WTC11 (cell line): ENCODE results near the gene GABRB2.

ENCODE experiments used
- CREB1 ChIP-seq: sonication (generic); formaldehyde crosslinking; IDR thresholded peaks from 2 replicates; pipeline ENCODE4 v1.8.0; 2023; ENCODE audit warnings: mild to moderate bottlenecking, missing genetic modification reagents
- ESRRA ChIP-seq: sonication (generic); formaldehyde crosslinking; IDR thresholded peaks from 2 replicates; pipeline ENCODE4 v1.8.1; 2022; ENCODE audit warnings: mild to moderate bottlenecking, missing genetic modification reagents, borderline replicate concordance
- NR3C1 ChIP-seq: sonication (generic); formaldehyde crosslinking; conservative IDR thresholded peaks from 2 replicates; pipeline ENCODE4 v1.8.1; 2023; ENCODE audit warnings: low read depth, mild to moderate bottlenecking, missing genetic modification reagents
- SP1 ChIP-seq: sonication (generic); formaldehyde crosslinking; conservative IDR thresholded peaks from 2 replicates; pipeline ENCODE4 v1.8.1; 2022; ENCODE audit warnings: missing genetic modification reagents
- TEAD1 ChIP-seq: sonication (generic); formaldehyde crosslinking; IDR thresholded peaks from 2 replicates; pipeline ENCODE4 v1.8.0; 2022; ENCODE audit warnings: mild to moderate bottlenecking, missing genetic modification reagents
- ZNF232 ChIP-seq: sonication (generic); formaldehyde crosslinking; IDR thresholded peaks from 2 replicates; pipeline ENCODE4 v1.8.0; 2022; ENCODE audit warnings: mild to moderate bottlenecking, missing genetic modification reagents
- TF ChIP-seq, protein P1 (sequence below): sonication (generic); formaldehyde crosslinking; IDR thresholded peaks from 2 replicates; pipeline ENCODE4 v1.8.1; 2022; ENCODE audit warnings: low read depth, mild to moderate bottlenecking, moderate library complexity, missing genetic modification reagents, borderline replicate concordance
- TF ChIP-seq, protein P2 (sequence below): sonication (generic); formaldehyde crosslinking; IDR thresholded peaks from 2 replicates; pipeline ENCODE4 v1.8.1; 2023; ENCODE audit warnings: mild to moderate bottlenecking, missing genetic modification reagents
- TF ChIP-seq, protein P3 (sequence below): fragments of 200-600 bp; IDR thresholded peaks from 2 replicates; pipeline ENCODE4 v1.8.0; 2022; ENCODE audit warnings: antibody characterized with exemption
- TF ChIP-seq, protein P4 (sequence below): sonication (generic); formaldehyde crosslinking; IDR thresholded peaks from 2 replicates; pipeline ENCODE4 v1.8.0; 2022; ENCODE audit warnings: mild to moderate bottlenecking, missing genetic modification reagents

DNA sequence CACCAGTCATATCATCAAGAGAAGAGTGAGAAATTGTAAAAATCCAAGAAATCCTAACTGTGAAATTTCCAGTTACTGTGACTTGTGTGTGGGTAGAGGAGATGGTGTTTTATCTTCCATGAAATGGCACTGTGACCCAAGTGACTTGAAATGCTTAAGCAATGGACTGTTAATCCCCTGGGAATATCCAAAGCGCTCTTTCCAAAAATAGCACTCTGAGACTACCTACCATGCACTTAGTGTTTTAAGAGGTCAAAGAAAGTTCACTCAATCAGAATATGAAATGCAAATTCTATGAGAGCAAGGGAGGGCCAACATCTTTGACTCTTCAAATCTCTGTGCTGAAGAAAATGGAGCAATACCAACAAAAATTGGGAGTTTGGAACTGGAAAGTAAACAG is 244.0 kb downstream of the GABRB2 start:
- TF ChIP-seq ESRRA (CRISPR knock-in tag) (no peak), CREB1 (CRISPR knock-in tag) (no peak), SP1 (CRISPR knock-in tag) (no peak), ZNF232 (no peak), NR3C1 (CRISPR knock-in tag) (no peak), TEAD1 (no peak)
- TF ChIP-seq, protein P1, sequence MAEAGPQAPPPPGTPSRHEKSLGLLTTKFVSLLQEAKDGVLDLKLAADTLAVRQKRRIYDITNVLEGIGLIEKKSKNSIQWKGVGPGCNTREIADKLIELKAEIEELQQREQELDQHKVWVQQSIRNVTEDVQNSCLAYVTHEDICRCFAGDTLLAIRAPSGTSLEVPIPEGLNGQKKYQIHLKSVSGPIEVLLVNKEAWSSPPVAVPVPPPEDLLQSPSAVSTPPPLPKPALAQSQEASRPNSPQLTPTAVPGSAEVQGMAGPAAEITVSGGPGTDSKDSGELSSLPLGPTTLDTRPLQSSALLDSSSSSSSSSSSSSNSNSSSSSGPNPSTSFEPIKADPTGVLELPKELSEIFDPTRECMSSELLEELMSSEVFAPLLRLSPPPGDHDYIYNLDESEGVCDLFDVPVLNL (CRISPR knock-in tag): no peak
- TF ChIP-seq, protein P2, sequence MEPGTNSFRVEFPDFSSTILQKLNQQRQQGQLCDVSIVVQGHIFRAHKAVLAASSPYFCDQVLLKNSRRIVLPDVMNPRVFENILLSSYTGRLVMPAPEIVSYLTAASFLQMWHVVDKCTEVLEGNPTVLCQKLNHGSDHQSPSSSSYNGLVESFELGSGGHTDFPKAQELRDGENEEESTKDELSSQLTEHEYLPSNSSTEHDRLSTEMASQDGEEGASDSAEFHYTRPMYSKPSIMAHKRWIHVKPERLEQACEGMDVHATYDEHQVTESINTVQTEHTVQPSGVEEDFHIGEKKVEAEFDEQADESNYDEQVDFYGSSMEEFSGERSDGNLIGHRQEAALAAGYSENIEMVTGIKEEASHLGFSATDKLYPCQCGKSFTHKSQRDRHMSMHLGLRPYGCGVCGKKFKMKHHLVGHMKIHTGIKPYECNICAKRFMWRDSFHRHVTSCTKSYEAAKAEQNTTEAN (CRISPR knock-in tag): no peak
- TF ChIP-seq, protein P3, sequence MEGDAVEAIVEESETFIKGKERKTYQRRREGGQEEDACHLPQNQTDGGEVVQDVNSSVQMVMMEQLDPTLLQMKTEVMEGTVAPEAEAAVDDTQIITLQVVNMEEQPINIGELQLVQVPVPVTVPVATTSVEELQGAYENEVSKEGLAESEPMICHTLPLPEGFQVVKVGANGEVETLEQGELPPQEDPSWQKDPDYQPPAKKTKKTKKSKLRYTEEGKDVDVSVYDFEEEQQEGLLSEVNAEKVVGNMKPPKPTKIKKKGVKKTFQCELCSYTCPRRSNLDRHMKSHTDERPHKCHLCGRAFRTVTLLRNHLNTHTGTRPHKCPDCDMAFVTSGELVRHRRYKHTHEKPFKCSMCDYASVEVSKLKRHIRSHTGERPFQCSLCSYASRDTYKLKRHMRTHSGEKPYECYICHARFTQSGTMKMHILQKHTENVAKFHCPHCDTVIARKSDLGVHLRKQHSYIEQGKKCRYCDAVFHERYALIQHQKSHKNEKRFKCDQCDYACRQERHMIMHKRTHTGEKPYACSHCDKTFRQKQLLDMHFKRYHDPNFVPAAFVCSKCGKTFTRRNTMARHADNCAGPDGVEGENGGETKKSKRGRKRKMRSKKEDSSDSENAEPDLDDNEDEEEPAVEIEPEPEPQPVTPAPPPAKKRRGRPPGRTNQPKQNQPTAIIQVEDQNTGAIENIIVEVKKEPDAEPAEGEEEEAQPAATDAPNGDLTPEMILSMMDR: no peak
- TF ChIP-seq, protein P4, sequence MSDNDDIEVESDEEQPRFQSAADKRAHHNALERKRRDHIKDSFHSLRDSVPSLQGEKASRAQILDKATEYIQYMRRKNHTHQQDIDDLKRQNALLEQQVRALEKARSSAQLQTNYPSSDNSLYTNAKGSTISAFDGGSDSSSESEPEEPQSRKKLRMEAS (CRISPR knock-in tag): no peak
